IMR-90 (cell line): ENCODE results near the gene PCIF1. TPM values are rescaled to one million over a fixed set of nuclear protein-coding genes. Genes with fewer than 3 reads are reported as not detected.

Source experiments
- ATAC-seq: fragments of 200-7000 bp; cut with Tn5 transposase; 2 replicates; pipeline ENCODE4 v1.9.1; 2020; ENCODE audit warnings: low read depth, mild to moderate bottlenecking, moderate library complexity
- Bru-seq: library from RNA; stranded (reverse); fragments of 400-500 nt; gene quantifications from one replicate; lab custom pipeline; 2021; lab: Mats Ljungman, UMichigan
- BruChase-seq, 2 experiments: library from RNA; stranded (reverse); fragments of 400-500 nt; gene quantifications; one replicate each; lab custom pipeline; 2021; lab: Mats Ljungman, UMichigan
- BruUV-seq: library from RNA; stranded (reverse); fragments of 400-500 nt; replicated peaks from 2 replicates; lab custom pipeline; 2021; lab: Mats Ljungman, UMichigan
- CTCF ChIA-PET: fragments of 300-600 bp; formaldehyde crosslinking; extraction: SDS; loops from one replicate; lab custom pipeline; 2021; ENCODE audit warnings: antibody characterized with exemption; lab: Yijun Ruan, JAX
- POLR2A ChIA-PET: fragments of 300-600 bp; sonication (Branson Sonifier 250); formaldehyde crosslinking; loops from one replicate; lab custom pipeline; 2022; ENCODE audit warnings: antibody characterized with exemption; ENCODE audit not compliant: unreplicated experiment; lab: Charles Lee
- DNase-seq: peaks from one replicate; pipeline ENCODE4 v3.0.0; 2013
- H2AFZ ChIP-seq: replicated peaks from 2 replicates; pipeline ENCODE3; 2013; ENCODE audit warnings: low read length, mild to moderate bottlenecking; ENCODE audit not compliant: poor library complexity
- H2AK5ac ChIP-seq: 2 replicates; pipeline ENCODE4 v1.6.1; 2013; ENCODE audit warnings: low read depth, low read length, inconsistent platforms
- H2AK9ac ChIP-seq: replicated peaks from 2 replicates; pipeline ENCODE3; 2013; ENCODE audit warnings: mild to moderate bottlenecking, low read depth, low read length, moderate library complexity; ENCODE audit not compliant: poor library complexity
- H2BK120ac ChIP-seq: 2 replicates; pipeline ENCODE4 v1.6.1; 2013; ENCODE audit warnings: low read depth, low read length, inconsistent platforms
- H2BK15ac ChIP-seq: 3 replicates; pipeline ENCODE4 v1.6.1; 2013; ENCODE audit warnings: low read depth, low read length, inconsistent platforms
- H2BK20ac ChIP-seq: 2 replicates; pipeline ENCODE4 v1.6.1; 2013; ENCODE audit warnings: low read depth, mild to moderate bottlenecking, inconsistent platforms, low read length, moderate library complexity
- H2BK5ac ChIP-seq: 2 replicates; pipeline ENCODE4 v1.6.1; 2013; ENCODE audit warnings: mild to moderate bottlenecking, low read depth, low read length, inconsistent platforms; ENCODE audit not compliant: poor library complexity, severe bottlenecking
- H3K14ac ChIP-seq: replicated peaks from 2 replicates; pipeline ENCODE4 v1.6.1; 2013; ENCODE audit warnings: low read depth, low read length, inconsistent platforms
- H3K18ac ChIP-seq: 2 replicates; pipeline ENCODE4 v1.6.1; 2013; ENCODE audit warnings: low read depth, low read length, control low read depth
- H3K23ac ChIP-seq: 2 replicates; pipeline ENCODE4 v1.6.1; 2013; ENCODE audit warnings: low read depth, low read length, inconsistent platforms
- H3K27ac ChIP-seq: 2 replicates; pipeline ENCODE4 v1.5.1; 2013; ENCODE audit warnings: mild to moderate bottlenecking, control low read depth, low read length; ENCODE audit not compliant: insufficient read depth
- H3K27me3 ChIP-seq: 2 replicates; pipeline ENCODE4 v1.6.1; 2013; ENCODE audit warnings: low read length; ENCODE audit not compliant: control insufficient read depth, insufficient read depth
- H3K36me3 ChIP-seq: 2 replicates; pipeline ENCODE4 v1.6.1; 2013; ENCODE audit warnings: low read length, mixed read lengths; ENCODE audit not compliant: control insufficient read depth, insufficient read depth
- H3K4ac ChIP-seq: 2 replicates; pipeline ENCODE4 v1.6.1; 2013; ENCODE audit warnings: low read depth, low read length, inconsistent platforms
- H3K4me1 ChIP-seq: 2 replicates; pipeline ENCODE4 v1.6.1; 2013; ENCODE audit warnings: low read length, mixed read lengths; ENCODE audit not compliant: control insufficient read depth, insufficient read depth
- H3K4me2 ChIP-seq: 2 replicates; pipeline ENCODE4 v1.6.1; 2013; ENCODE audit warnings: low read depth, mild to moderate bottlenecking, control low read depth, low read length, moderate library complexity
- H3K4me3 ChIP-seq: 2 replicates; pipeline ENCODE4 v1.5.1; 2013; ENCODE audit warnings: low read depth, mild to moderate bottlenecking, control low read depth, low read length, moderate library complexity; ENCODE audit not compliant: insufficient read depth
- H3K56ac ChIP-seq: 2 replicates; pipeline ENCODE4 v1.6.1; 2013; ENCODE audit warnings: low read length, inconsistent platforms; ENCODE audit not compliant: insufficient read depth; ENCODE audit errors: extremely low read depth
- H3K79me1 ChIP-seq, 2 experiments: 2 replicates each; pipeline ENCODE4 v1.6.1; 2013; ENCODE audit warnings: low read length in 2 of 2, inconsistent platforms in 1 of 2, low read depth in 1 of 2
- H3K9ac ChIP-seq: 2 replicates; pipeline ENCODE4 v1.6.1; 2013; ENCODE audit warnings: low read depth, low read length, control low read depth
- H3K9me1 ChIP-seq: 2 replicates; pipeline ENCODE4 v1.6.1; 2013; ENCODE audit warnings: low read length, inconsistent platforms; ENCODE audit not compliant: insufficient read depth
- H3K9me3 ChIP-seq: 2 replicates; pipeline ENCODE4 v1.6.1; 2013; ENCODE audit warnings: low read length; ENCODE audit not compliant: control insufficient read depth, insufficient read depth
- H4K20me1 ChIP-seq: 2 replicates; pipeline ENCODE4 v1.6.1; 2013; ENCODE audit warnings: low read length, inconsistent platforms; ENCODE audit not compliant: insufficient read depth
- H4K5ac ChIP-seq: 2 replicates; pipeline ENCODE4 v1.6.1; 2013; ENCODE audit warnings: mild to moderate bottlenecking, low read depth, low read length, control low read depth
- H4K8ac ChIP-seq, 2 experiments: 2 replicates each; pipeline ENCODE4 v1.6.1; 2013; ENCODE audit warnings: low read depth in 2 of 2, low read length in 2 of 2, control low read depth in 1 of 2, inconsistent platforms in 1 of 2
- H4K91ac ChIP-seq: 2 replicates; pipeline ENCODE4 v1.6.1; 2013; ENCODE audit warnings: low read depth, low read length, inconsistent platforms; ENCODE audit not compliant: insufficient read depth
- CHD1 ChIP-seq: IDR thresholded peaks from 2 replicates; pipeline ENCODE4 v1.6.1; 2012; ENCODE audit warnings: low read depth, low read length, improper control_type of control experiment
- FOS ChIP-seq: fragments of 150-350 bp; IDR thresholded peaks from 2 replicates; pipeline ENCODE4 v1.6.1; 2016; ENCODE audit warnings: low read depth, low read length
- MAFK ChIP-seq: IDR thresholded peaks from 2 replicates; pipeline ENCODE4 v1.6.1; 2012; ENCODE audit warnings: low read depth, low read length, improper control_type of control experiment
- MXI1 ChIP-seq: IDR thresholded peaks from 2 replicates; pipeline ENCODE4 v1.6.1; 2012; ENCODE audit warnings: low read depth, mild to moderate bottlenecking, low read length, moderate library complexity, borderline replicate concordance
- NFE2L2 ChIP-seq: fragments of 150-350 bp; IDR thresholded peaks from 2 replicates; pipeline ENCODE4 v1.6.1; 2016; ENCODE audit warnings: low read depth, mild to moderate bottlenecking, low read length
- RAD21 ChIP-seq: IDR thresholded peaks from 2 replicates; pipeline ENCODE4 v1.6.1; 2012; ENCODE audit warnings: low read length, improper control_type of control experiment
- RCOR1 ChIP-seq: IDR thresholded peaks from 2 replicates; pipeline ENCODE4 v1.6.1; 2012; ENCODE audit warnings: mild to moderate bottlenecking, low read length, improper control_type of control experiment; ENCODE audit not compliant: insufficient replicate concordance
- RFX5 ChIP-seq: IDR thresholded peaks from 2 replicates; pipeline ENCODE4 v1.8.0; 2012; ENCODE audit warnings: low read depth, mild to moderate bottlenecking, low read length, moderate library complexity
- SMC3 ChIP-seq: fragments of 150-350 bp; IDR thresholded peaks from 2 replicates; pipeline ENCODE4 v1.6.1; 2016; ENCODE audit warnings: low read depth, mild to moderate bottlenecking, antibody characterized with exemption, low read length, moderate library complexity
- WGBS, 2 experiments: methylation state at CpG; one replicate each; pipeline versions ENCODE4 v1.1.5 to v1.1.7; 2013; ENCODE audit warnings: missing lambda C conversion rate in 2 of 2; ENCODE audit not compliant: insufficient read length in 1 of 2; ENCODE audit errors: extremely low coverage in 2 of 2; 5-methylcytosine and 5-hydroxymethylcytosine counted together
- dilution Hi-C: fragments of 300-500 bp; cut with HindIII; formaldehyde crosslinking; loops from one replicate; pipeline ENCODE4 v1.14.3; 2018; ENCODE audit warnings: low sequenced_read_pairs; ENCODE audit not compliant: unreplicated experiment
- in situ Hi-C: fragments of 300-500 bp; cut with MboI; formaldehyde crosslinking; loops from 3 replicates; pipeline ENCODE4 v1.14.3; 2019; ENCODE audit warnings: low sequenced_read_pairs, inconsistent platforms, mixed read lengths
- intact Hi-C: fragments of 100-400 bp; cut with micrococcal nuclease; formaldehyde crosslinking; loops from 2 replicates; pipeline ENCODE4 v1.10.0; 2022
- long read RNA-seq: library from polyadenylated mRNA; unstranded; transcript quantifications from one replicate; pipeline ENCODE4 v2.0.0, GENCODE V29; 2021; ENCODE audit not compliant: unreplicated experiment
- polyA plus RNA-seq, 3 experiments: library from polyadenylated mRNA; depleted of rRNA; stranded (reverse); fragments of >200 nt; gene quantifications; 2 replicates each; pipeline ENCODE4 v1.2.3, GENCODE V29; 2012; ENCODE audit warnings: low replicate concordance in 1 of 3
- total RNA-seq: library from RNA; depleted of rRNA; stranded (reverse); fragments of >200 nt; gene quantifications from 2 replicates; pipeline ENCODE4 v1.2.3, GENCODE V29; 2012; rRNA removed
- TF ChIP-seq, protein P1 (sequence below): conservative IDR thresholded peaks from 2 replicates; pipeline ENCODE4 v1.5.1; 2012; ENCODE audit warnings: mild to moderate bottlenecking, low read depth, low read length, improper control_type of control experiment
- TF ChIP-seq, protein P2 (sequence below): fragments of 150-350 bp; IDR thresholded peaks from 2 replicates; pipeline ENCODE4 v1.6.1; 2016; ENCODE audit warnings: low read depth, mild to moderate bottlenecking, low read length, moderate library complexity, borderline replicate concordance

The PCIF1 gene
- total RNA-seq: 5.4 and 6.1 TPM in 2 replicates
- polyA plus RNA-seq (2012; rRNA removed): 17.8 and 18.3 TPM in 2 replicates
- 16.0 and 23.4 TPM in 2 replicates for polyA plus RNA-seq (2012; cell fraction: cytosol; rRNA removed)
- polyA plus RNA-seq (2012; cell fraction: nucleus; rRNA removed; ENCODE audit: low replicate concordance): 23.7 and 43.7 TPM in 2 replicates
- percentile 62 among the genes with signal in this experiment for Bru-seq, nascent RNA
- BruChase-seq, experiment 1, labeled RNA remaining after a 6-hour chase: percentile 54 among the genes with signal in this experiment
- percentile 53 among the genes with signal in this experiment for BruChase-seq, experiment 2, labeled RNA remaining after a 2-hour chase
- long read RNA-seq, transcript PCIF1-201 (17 exons, 2,747 nt): major isoform, 12 of 22 reads
- long read RNA-seq, partial matches to known transcripts: 5 of 22 reads
- long read RNA-seq, other reads (novel, unspliced or antisense): 5 of 22 reads

DNA sequence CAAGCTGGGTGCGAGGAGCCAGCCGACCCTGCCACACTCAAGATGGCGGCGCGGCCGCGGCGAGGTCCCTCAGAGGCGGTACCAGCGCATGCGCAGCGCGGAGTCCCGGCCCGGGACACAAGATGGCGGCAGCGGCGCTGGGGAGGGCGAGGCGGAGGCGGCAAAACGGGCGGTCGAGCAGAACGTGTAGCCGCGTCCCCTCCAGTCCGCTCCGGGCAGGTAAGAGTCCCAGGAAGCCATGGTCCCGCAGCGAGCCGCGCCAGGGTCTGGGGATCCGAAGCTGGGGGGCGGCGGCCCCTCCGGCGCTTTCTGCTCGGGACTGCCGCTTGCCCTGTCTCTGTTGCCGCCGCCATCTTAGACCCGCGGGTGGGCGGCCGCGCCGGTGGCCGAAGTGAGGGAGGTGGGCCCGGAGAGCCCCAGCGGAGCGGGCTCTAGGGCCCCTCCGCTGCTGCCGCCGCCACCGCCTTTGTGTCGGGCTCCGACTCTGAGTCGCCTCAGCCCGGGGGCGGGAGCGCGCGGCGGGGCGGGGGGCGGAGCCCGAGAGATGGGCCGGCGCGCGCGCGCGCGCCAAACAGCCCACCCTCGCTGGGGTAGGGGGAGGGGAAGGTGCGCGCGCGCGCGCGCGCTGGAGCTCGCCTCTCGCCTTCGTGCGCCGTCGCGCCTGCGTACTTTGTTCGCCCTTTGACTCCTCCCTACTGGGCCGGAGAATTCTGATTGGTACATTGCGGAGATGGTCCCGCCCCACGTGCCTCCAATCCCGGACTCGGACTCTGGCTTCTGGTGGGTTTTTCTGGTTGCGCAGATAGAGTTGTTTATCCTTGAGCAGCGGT lies at the start of gene PCIF1:
PCIF1 (plus strand) TSS at position 98 of the 830 bp plus-strand sequence. CDS start 4,317 bp downstream, outside the sequence.
- H2AFZ ChIP-seq: peak within 1 kb of the TSS; percentile 99
- peaks cover 19% of the 10 kb centered on the region for H4K20me1 ChIP-seq
- peak within 1 kb of the TSS; percentile 92 for H3K23ac ChIP-seq
- no peaks in the 10 kb centered on the region for H3K9me3 ChIP-seq
- H3K79me1 ChIP-seq: peaks cover 38 to 75% of the 10 kb centered on the region in 2 experiments
- no peak within 1 kb of the TSS for H2BK20ac ChIP-seq
- ChIA-PET POLR2A (interaction anchor here (0.6 to 1.2 kb wide), 4 partner anchors 9 to 25 kb away, joined by 3 to 8 read pairs (median 5); no protein-coding TSS in a partner anchor), CTCF (interaction anchor here (0.8 to 1.5 kb wide), 2 partner anchors 43 to 136 kb away, joined by 3 to 6 read pairs; no protein-coding TSS in a partner anchor)
- H3K4me2 ChIP-seq: peak within 1 kb of the TSS; percentile 97
- BruUV-seq: no TSS peak
- H2BK15ac ChIP-seq: peak within 1 kb of the TSS; percentile 89; the same call in 1 of the 3 replicates
- ATAC-seq (peak; percentile 84), DNase-seq (peak; percentile 98)
- peak within 1 kb of the TSS; percentile 98 to 100 for H4K8ac ChIP-seq
- peak within 1 kb of the TSS; percentile 85 for H3K4me3 ChIP-seq
- H3K56ac ChIP-seq: peak within 1 kb of the TSS; percentile 98
- 1% methylated on average over 40 of the region's 102 CpGs; no CpG with 5 or more reads in 1 of the 2 experiments for WGBS, 2 experiments
- peak within 1 kb of the TSS; percentile 99 for H3K14ac ChIP-seq
- peak within 1 kb of the TSS; percentile 100 for H2BK5ac ChIP-seq
- in situ Hi-C loops (no loop called here), dilution Hi-C loops (no loop called here), intact Hi-C loops (loop anchor here (1.0 to 10.0 kb wide), 5 partner anchors 24 to 136 kb away; partner anchors contain the start of genes ACOT8, CTSA, NEURL2 and SNX21)
- H4K91ac ChIP-seq: peak within 1 kb of the TSS; percentile 100
- H3K27ac ChIP-seq: peak within 1 kb of the TSS; percentile 99
- peak within 1 kb of the TSS; percentile 99 for H3K9ac ChIP-seq
- H4K5ac ChIP-seq: peak within 1 kb of the TSS; percentile 98
- H2BK120ac ChIP-seq: peak within 1 kb of the TSS; percentile 91
- peak within 1 kb of the TSS; percentile 100 for H3K4ac ChIP-seq
- peaks cover 5% of the 10 kb centered on the region for H3K4me1 ChIP-seq
- peak within 1 kb of the TSS; percentile 96 for H3K18ac ChIP-seq
- no peaks in the 10 kb centered on the region for H3K27me3 ChIP-seq
- peak within 1 kb of the TSS; percentile 99 for H2AK5ac ChIP-seq
- peaks cover 20% of the 10 kb centered on the region for H3K36me3 ChIP-seq
- peak within 1 kb of the TSS; percentile 100 for H2AK9ac ChIP-seq
- 0 out of 2 replicates have a peak, but pooled peaks cover 4% of the 10 kb centered on the region for H3K9me1 ChIP-seq
- 0 out of 2 replicates have a peak, but pooled peaks have one; percentile 1 for TF ChIP-seq FOS
- peak; percentile 90; the same call in 1 of the 2 replicates for TF ChIP-seq CHD1
- TF ChIP-seq RCOR1: no peak
- no peak for TF ChIP-seq RFX5
- 0 out of 2 replicates have a peak, but pooled peaks have one; percentile 2 for TF ChIP-seq RAD21
- TF ChIP-seq, protein P1, sequence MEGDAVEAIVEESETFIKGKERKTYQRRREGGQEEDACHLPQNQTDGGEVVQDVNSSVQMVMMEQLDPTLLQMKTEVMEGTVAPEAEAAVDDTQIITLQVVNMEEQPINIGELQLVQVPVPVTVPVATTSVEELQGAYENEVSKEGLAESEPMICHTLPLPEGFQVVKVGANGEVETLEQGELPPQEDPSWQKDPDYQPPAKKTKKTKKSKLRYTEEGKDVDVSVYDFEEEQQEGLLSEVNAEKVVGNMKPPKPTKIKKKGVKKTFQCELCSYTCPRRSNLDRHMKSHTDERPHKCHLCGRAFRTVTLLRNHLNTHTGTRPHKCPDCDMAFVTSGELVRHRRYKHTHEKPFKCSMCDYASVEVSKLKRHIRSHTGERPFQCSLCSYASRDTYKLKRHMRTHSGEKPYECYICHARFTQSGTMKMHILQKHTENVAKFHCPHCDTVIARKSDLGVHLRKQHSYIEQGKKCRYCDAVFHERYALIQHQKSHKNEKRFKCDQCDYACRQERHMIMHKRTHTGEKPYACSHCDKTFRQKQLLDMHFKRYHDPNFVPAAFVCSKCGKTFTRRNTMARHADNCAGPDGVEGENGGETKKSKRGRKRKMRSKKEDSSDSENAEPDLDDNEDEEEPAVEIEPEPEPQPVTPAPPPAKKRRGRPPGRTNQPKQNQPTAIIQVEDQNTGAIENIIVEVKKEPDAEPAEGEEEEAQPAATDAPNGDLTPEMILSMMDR: no peak
- TF ChIP-seq NFE2L2: no peak
- TF ChIP-seq SMC3: 0 out of 2 replicates have a peak, but pooled peaks have one; percentile 14
- no peak for TF ChIP-seq MAFK
- TF ChIP-seq, protein P2, sequence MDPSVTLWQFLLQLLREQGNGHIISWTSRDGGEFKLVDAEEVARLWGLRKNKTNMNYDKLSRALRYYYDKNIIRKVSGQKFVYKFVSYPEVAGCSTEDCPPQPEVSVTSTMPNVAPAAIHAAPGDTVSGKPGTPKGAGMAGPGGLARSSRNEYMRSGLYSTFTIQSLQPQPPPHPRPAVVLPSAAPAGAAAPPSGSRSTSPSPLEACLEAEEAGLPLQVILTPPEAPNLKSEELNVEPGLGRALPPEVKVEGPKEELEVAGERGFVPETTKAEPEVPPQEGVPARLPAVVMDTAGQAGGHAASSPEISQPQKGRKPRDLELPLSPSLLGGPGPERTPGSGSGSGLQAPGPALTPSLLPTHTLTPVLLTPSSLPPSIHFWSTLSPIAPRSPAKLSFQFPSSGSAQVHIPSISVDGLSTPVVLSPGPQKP: no peak
- TF ChIP-seq MXI1: peak; percentile 60; the same call in 1 of the 2 replicates
